ENCODE data around the gene CCER1. TPM values are rescaled to one million over a fixed set of nuclear protein-coding genes. Genes with fewer than 3 reads are reported as not detected.

CCER1 gene
- total RNA-seq, 1 experiment from 2014 or later: not detected

- DNase-seq (ENCODE audit: low read depth): no peak
Observed at GRCh38 chr12:90969346-90969745, 14.4 kb upstream of the CCER1 start.

GRCh38 chr12:90965204-90965603, 10.2 kb upstream of the CCER1 start:
- DNase-seq (ENCODE audit: low read depth): no peak

GRCh38 chr12:90964616-90965015, 9.6 kb upstream of the CCER1 start:
- no peak for DNase-seq (ENCODE audit: low read depth)

GRCh38 chr12:90963946-90964345, 9.0 kb upstream of the CCER1 start:
- no peak for DNase-seq (ENCODE audit: low read depth)

- no peak for DNase-seq (ENCODE audit: low read depth)
Observed at GRCh38 chr12:90961154-90961553, 6.2 kb upstream of the CCER1 start.

GRCh38 chr12:90959538-90960139, 4.7 kb upstream of the CCER1 start:
- peak; percentile 59 for DNase-seq (ENCODE audit: low read depth)

GRCh38 chr12:90959032-90959431, 4.1 kb upstream of the CCER1 start:
- peak; percentile 41 for DNase-seq (ENCODE audit: low read depth)

- no peak for DNase-seq (ENCODE audit: low read depth)
Observed at GRCh38 chr12:90958347-90958746, 3.4 kb upstream of the CCER1 start.

GRCh38 chr12:90954428-90954827, 548 bp downstream of the CCER1 start:
- no peak for DNase-seq (ENCODE audit: low read depth)

GRCh38 chr12:90953956-90954421, 987 bp downstream of the CCER1 start:
- DNase-seq (ENCODE audit: low read depth): no peak

- no peak for DNase-seq (ENCODE audit: low read depth)
Observed at GRCh38 chr12:90951432-90952105, 3.4 kb downstream of the CCER1 start.

- DNase-seq (ENCODE audit: low read depth): no peak
Observed at GRCh38 chr12:90947869-90948268, 7.1 kb downstream of the CCER1 start.

- DNase-seq (ENCODE audit: low read depth): peak; percentile 48
Observed at GRCh38 chr12:90945070-90945649, 9.8 kb downstream of the CCER1 start.

GRCh38 chr12:90943255-90943654, 11.7 kb downstream of the CCER1 start:
- no peak for DNase-seq (ENCODE audit: low read depth)

GRCh38 chr12:90940872-90941499, 14.0 kb downstream of the CCER1 start:
- peak; percentile 61 for DNase-seq (ENCODE audit: low read depth)

- DNase-seq (ENCODE audit: low read depth): no peak
Observed at GRCh38 chr12:90939382-90939781, 15.6 kb downstream of the CCER1 start.

GRCh38 chr12:90938451-90938850, 16.5 kb downstream of the CCER1 start:
- peak; percentile 58 for DNase-seq (ENCODE audit: low read depth)

GRCh38 chr12:90937651-90938050, 17.3 kb downstream of the CCER1 start:
- DNase-seq (ENCODE audit: low read depth): no peak

- DNase-seq (ENCODE audit: low read depth): no peak
Observed at GRCh38 chr12:90936230-90937005, 18.6 kb downstream of the CCER1 start.

GRCh38 chr12:90925562-90925961, 29.4 kb downstream of the CCER1 start:
- no peak for DNase-seq (ENCODE audit: low read depth)

GRCh38 chr12:90924406-90924805, 30.6 kb downstream of the CCER1 start:
- DNase-seq (ENCODE audit: low read depth): no peak

GRCh38 chr12:90922145-90922627, 32.8 kb downstream of the CCER1 start:
- DNase-seq (ENCODE audit: low read depth): peak; percentile 74

Data from LHCN-M2 (cell line).